ENCODE measurements around the gene DAP.
"Not testable (repeated sequence)": the region's sequence is repeated elsewhere in the genome, so short reads cannot be mapped to it uniquely, and the experiment has no call there.

The DAP gene

GRCh38 chr5:10648806-10649665 is 112.0 kb downstream of the DAP start:
- no peak for DNase-seq

GRCh38 chr5:10647640-10648039 is 113.4 kb downstream of the DAP start:
- DNase-seq: no peak

DNA sequence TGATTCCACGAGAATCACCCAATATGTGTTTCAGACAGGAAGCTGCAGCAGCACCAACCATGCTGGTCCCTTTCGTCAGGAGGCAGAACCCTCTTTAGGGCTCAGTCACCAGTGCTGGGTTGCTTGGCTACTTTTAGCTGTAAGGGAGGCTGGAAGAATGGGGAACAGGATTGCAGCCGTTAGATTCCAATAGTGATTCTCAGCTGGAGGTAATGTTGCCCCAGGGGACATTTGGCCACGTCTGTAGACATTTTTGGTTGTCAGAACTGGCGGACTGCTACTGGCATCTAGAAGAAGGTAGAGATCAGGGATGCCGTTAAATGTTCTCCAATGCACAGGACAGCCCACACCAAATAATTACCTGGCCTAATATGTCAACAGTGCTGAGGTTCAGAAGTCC is 115.4 kb downstream of the DAP start:
- DNase-seq: no peak

- DNase-seq: no peak
Measured at GRCh38 chr5:10645146-10645545, 115.9 kb downstream of the DAP start.

DNA sequence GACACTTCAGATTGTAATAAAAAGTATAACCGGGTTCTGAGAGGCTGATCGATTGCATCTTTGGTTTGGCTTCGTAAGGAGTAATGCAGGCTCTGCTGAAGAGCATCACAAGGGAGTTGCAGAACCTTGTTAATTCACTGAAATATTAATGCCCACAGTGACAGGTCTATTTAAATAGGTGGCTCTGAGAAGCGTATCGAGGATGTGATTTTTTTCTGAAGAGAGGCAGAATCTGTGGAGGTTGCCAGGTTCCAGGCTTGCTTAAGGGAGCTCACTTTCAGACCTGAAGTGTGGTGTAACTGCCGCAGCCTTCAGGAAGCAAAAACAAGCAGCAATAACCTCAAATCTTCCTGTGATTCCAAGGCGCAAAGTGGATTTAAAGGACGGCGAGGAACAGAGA is 116.8 kb downstream of the DAP start:
- DNase-seq: no peak

DNA sequence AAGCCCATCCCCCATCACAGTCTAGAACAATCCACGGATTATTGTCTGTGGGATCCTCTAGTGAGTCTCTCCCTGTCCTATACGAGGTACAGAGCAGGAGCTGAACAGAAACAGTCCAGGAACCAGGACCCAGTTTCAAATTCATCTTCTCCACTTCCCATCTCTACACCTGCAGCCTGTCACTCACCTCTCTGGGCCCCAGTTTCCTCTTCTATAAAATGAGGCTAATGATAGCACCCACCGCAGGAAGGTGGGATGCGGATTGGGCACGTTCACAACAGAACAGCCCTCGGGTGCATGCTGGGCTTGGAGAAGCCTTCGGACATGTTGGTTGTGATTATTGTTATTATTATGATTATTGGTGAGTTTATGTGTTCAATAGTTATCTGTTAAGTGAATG is 118.7 kb downstream of the DAP start:
- no peak for DNase-seq

- DNase-seq: no peak
Measured at GRCh38 chr5:10639846-10640368, 121.1 kb downstream of the DAP start.

DNA sequence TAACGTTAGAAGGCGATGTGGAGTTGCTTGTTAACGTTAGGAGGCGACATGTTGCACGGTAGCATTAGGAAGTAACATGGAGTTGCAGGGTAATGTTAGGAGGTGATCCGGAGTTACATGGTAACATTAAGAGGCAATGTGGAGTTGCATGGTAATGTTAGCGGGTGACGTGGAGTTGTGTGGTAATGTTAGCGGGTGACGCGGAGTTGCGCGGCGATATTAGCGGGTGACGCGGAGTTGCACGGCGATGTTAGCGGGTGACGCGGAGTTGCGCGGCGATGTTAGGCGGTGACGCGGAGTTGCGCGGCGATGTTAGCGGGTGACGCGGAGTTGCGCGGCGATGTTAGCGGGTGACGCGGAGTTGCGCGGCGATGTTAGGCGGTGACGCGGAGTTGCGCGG is 122.3 kb downstream of the DAP start:
- not testable (repeated sequence) for DNase-seq

DNA sequence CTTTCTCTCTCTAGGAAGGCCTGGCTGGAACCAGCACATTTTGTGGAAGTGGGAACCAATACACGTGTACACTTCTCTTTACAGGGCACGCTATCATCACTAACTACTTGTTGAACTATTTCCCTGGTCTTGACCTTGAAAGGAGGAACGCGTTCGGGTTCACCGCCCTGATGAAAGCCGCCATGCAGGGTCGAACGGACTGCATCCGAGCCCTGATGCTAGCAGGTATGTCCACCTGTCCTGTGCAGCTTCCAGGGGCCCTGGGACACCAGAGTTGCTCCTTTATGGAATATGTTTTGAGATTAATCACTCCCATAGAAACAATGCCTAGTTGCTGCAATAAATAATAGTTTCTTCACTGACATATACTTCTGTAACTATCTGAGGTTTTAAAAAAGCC is 123.1 kb downstream of the DAP start:
- no peak for DNase-seq

DNA sequence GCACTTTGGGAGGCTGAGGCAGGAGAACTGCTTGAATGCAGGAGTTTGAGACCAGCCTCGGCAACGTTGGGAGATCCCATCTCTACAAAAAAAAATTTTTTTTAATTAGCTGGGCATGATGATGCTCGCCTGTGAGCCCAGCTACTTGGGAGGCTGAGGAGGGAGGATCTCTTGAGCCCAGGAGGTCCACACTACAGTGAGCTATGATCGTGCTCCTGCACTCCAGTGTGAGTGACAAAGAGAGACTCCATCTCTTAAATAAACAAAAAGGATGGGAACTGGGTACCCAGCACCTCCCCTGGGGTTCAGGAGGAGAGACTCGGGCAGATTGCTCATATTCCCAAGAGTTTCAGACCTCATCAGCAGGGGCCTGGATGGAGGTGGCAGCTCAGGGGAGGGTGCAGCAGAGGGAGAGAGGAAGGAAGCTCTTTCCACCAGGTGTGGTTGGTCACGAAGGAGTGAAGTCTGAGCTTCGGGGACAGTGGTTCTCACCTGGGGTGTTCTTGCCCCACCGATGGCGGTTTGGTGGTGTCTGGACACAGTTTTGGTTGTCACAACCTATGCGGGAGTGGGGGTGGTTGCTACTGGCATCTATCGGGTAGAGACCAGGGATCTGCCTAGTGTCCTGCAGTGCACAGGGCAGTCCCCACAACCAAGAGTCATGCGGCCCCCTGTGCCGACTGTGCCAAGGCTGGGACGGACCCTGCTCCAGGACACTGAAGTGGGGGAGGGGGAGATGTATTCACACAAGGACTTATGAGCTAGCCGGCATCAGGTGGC is 124.5 kb downstream of the DAP start:
- no peak for DNase-seq

DNA sequence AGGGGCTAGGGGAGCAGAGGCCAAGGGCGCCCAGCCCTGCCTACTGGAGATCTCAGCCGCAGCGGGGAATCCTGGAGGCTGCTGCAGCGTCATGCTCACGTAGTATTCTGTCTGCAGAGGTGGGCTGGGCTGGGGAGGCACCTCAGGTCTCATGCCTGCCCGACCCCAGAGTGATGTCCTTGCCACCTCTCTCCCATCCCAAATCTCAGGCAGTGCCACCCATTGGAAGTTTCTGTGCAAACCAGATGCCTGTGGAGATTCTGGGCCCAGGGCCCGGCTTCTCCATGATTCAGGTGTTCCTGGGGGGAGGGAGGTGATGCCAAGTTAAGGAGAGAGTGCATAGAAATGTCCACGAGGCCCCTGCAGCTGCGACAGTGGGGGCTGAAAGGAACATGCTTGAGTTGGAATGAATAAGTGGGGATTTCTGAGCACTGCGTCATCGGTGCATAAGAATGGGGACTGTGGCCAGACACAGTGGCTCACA is 125.1 kb downstream of the DAP start:
- no peak for DNase-seq

GRCh38 chr5:10635257-10635866 is 125.7 kb downstream of the DAP start:
- DNase-seq: no peak

- no peak for DNase-seq
Measured at GRCh38 chr5:10634562-10634961, 126.5 kb downstream of the DAP start.

- no peak for DNase-seq
Measured at GRCh38 chr5:10634050-10634449, 127.0 kb downstream of the DAP start.

GRCh38 chr5:10633271-10634049 is 127.6 kb downstream of the DAP start:
- DNase-seq: no peak

DNA sequence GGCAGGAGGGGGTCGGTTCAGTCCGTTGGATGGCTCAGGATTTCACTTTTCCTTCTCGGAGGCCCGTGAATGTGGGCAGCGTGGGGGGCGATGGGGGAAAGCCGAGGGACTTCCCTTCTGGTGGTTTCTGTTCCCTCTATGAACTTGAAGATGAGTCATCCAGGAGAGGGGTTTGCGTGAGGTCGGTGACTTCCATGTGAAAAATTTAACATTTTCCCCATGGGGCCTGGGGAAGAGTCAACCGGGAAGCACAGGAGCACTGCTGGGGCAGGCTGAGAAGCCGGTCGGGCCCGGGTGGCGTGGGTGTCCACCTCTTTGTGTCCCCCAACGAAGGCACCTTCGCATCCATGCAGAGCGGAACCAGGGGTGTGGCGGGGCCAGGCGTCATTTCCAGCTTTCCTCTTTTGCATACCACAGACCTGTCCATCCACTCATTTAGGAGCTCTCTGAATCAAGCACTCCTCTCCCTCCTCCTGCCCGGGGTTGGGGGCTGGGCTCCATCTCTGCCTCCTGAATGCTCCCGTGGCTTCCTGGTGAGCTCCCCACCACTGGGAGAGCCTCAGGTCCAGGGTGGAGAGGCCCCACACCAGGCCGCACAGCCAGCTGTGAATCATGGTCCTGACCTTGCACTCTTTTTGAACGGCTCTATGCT is 128.8 kb downstream of the DAP start:
- DNase-seq: no peak

DNA sequence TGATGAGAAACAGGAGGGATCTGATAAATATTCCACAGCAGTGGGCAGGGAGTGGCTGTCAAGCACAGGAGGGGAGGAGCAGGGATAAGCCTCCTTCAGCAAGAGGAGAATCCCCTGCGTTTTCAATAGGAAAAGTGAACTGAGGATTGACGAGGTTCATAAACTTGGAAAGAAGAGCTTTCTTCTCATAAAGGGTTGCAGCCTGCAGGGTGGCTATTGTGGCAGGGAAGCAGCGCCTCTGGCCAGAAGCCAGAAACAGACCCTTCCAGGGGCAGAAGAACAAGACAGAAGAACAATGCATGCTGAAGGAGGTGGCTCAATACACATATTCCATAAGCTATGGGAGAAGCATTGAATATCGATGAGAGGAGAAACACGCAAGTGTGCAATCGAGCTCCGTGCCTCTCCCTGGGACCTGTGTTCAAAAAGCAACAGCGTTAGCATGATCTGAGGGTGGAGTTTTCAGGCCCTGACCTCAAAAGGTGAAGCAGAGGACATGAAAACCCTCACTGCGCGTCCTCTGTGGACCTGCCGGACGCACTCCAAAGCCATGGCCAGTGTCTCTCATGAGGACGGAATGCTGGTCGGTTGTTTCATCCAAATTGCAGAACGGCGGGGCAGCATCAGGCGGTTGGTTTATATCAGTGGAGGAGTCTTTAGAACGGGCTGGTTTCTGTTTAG is 129.6 kb downstream of the DAP start:
- no peak for DNase-seq

DNA sequence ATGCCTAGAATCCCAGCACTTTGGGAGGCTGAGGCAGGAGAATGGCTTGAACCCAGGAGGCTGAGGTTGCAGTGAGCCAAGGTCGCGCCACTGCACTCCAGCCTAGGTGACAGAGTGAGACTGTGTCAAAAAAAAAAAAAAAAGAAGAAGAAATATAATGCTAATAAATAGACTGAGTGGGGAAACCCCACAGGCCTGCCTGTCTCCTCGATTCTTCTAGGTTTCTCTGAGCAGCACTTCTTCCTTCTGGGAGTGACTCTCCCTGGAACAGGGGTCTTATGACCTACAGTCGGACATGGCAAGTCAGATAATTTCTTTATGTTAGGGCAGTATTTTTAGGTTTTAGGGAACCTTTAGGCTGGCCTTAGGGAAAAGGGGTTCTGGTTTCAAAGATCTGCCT is 130.3 kb downstream of the DAP start:
- not testable (repeated sequence) for DNase-seq

DNA sequence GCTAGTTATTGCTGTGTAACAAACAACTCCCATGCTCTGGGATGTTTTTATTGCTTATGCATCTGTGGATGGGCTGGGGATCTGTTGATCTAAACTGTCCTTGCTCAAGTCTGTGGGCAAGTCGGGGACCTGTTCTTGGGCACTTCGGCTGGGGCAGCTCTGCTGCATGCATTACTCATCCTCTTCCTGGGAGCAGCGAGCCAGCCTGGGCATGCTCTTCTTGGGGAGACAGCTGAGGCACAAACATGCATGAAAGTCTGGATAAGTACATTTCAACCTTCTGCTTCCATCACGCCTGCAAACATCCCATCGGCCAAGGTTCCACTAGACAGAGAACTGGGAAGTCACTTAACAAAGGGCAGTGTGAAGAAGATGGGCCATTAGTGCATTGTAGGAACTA is 130.9 kb downstream of the DAP start:
- DNase-seq: no peak

DNA sequence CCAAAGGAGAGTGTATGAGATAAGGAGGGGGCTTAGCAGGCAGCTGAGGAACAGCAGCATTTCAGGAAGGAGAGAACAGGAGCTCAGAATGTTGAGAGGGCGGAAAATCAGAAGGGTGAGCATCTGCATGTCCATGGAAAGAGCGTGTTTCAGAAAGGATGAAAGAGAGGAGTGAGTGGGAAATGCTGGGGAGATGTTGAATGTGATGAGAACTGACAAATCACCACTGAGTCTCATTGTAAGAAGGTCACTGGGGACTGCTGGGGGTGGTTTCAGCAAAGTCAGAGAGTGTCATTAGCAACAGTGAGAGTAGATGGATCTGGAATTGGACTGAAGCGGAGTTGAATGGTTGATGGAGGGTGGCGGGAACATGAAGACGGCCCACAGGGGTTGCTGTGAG is 131.4 kb downstream of the DAP start:
- no peak for DNase-seq
